Activated effector memory CD4-positive, alpha-beta T cell treated with Interleukin-2 at 50 U/mL for 16 hours (primary cell): ENCODE data around the gene CADM1.

Experiments
- DNase-seq: peaks from one replicate; pipeline ENCODE4 v3.0.0-alpha.2; 2020

The CADM1 gene

DNA sequence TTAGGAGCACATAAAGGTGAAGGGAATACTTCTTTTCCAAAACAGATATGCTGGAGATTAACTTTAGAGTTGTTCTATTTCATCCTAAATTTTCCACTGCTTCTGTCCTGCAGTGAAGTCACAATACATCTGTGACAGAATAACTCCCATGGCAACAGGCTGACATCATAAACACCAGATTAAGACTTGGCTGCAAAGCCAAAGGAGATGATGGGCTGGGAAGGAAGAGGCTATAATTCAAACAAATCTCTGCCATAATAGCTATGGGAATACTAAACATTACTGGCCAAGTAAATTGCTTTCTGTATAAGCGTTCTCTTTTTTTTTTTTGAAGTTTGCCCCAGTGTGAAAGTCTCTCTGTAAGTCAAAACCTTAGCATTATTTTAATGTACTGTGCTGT, 107.7 kb downstream of the CADM1 start:
- DNase-seq = no peak

DNA sequence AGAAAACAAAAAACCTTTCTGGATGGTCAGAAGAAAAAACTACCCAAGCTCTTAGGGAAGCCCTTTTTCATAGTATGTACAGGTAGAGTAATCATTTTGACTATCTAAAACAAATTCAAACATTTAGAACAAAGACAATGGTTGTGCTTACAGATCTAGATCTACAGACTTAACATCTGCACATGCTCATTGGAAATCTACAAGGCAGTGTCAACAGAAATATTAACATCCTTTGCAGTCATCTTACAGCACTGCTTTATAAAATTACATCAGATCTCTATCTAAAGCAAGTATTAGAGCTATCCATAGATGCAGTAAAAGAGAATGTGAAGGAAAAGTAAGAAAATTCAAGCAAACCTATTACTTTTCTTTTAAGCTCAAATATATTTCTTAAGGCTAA, 110.3 kb downstream of the CADM1 start:
- no peak for DNase-seq

DNA sequence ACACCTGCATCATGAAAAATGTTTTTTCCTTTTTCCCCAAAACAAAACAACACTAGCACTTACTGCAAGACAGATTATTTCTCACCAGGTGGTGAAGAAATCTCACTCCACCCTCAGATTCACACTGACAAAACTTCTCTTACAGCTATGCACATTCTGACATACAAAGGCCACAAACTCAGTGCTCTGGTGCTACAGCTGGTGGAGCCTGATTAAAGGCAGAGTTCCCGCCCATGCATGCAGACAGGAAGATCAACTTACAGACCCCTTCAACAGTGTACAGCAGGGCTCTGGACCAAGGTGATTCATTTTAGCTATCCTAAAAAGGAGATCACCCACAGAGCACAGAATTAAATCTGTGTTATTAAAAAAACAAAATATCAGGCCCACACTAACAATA, 112.6 kb downstream of the CADM1 start:
- no peak for DNase-seq

DNA sequence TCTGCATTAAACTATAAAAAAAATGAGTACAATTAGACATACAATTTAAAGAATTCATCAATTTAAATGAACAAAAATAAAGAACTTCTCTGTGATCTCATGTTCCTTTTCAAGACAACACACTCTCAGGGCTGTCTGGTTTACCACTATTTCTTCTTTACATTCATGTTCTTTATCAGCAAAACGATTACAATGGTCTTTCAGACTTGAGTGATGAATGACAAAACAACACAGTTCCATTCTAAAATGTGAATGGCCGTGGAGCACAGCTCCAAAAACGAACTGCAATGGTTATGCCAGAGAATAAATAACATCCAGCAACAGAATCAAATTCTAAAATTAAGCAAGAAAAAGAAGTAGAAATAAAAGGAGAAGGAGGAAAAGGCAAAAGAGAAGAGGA, 113.1 kb downstream of the CADM1 start:
- no peak for DNase-seq

DNA sequence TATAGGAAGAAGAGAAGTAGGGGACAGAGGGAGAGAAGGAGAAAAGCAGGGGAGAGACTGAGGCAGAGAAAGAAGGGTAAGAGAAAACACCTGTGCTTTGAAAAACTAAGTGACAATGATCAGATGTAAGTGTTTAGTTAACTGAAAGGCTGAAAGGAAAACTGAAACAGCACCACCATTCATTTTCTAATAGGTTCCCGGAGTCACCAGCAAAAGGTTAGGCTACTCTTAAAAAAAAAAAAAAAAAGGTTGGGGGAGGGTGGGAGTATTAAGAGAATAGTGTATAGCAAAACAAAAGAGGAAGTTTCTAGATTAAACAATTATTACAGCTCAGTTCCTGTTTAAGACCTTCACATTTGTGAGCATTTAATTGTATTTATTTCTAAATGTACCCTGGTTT, 113.8 kb downstream of the CADM1 start:
- DNase-seq = no peak

DNA sequence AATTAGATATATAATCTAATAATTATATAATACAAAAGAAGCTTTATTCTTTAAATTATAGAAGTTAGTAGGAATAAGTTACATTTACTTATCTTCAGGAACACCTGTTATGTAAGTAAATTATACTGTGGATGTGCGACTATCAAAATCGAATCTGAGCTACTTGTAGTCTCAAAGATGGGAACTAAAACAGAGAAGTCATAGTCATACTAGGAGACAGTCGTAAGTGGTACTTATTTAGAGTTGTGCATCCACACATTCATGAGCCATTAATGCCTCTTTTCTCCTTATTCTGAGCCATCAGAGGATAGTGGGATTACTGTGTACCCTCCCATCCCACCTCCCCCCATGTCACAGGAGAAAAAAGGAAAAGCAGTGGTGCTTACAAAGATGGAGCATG, 114.4 kb downstream of the CADM1 start:
- DNase-seq = no peak

DNA sequence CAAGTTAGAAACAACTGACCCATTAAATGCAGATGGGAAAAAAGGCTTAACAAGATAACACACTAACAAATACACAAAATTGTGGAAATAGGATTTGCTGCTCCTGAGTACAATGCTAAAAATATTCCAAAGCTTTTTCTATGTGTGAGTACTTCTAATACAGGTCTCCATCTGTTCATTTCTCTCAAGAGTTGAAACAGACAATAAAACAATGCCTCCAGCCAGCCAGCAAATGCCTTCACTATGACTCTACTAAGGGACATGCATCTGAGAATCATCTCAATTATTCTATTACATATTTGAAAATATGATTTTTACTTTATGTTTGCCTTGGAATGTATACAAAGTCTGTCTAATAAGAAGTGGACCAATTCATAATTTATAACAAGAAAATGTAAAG, 119.0 kb downstream of the CADM1 start:
- no peak for DNase-seq

DNA sequence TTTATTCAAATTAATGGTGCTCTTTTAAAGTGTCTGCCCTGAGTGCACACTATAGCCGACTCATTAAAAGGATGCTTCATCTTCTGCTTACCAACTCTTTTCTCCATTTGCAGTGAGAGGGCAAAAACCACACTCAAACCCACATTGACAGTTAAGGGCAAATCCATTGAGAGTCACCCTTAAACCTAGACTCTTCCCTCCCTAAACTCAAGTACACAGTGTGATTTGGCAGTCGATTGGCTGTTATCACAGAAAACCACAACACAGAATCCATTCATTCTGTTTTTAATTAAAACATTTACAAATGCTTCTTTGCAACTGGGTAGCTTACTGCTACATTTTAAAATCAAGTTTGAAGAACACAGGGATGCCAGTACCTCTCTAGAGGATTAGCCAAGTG, 120.0 kb downstream of the CADM1 start:
- no peak for DNase-seq

DNA sequence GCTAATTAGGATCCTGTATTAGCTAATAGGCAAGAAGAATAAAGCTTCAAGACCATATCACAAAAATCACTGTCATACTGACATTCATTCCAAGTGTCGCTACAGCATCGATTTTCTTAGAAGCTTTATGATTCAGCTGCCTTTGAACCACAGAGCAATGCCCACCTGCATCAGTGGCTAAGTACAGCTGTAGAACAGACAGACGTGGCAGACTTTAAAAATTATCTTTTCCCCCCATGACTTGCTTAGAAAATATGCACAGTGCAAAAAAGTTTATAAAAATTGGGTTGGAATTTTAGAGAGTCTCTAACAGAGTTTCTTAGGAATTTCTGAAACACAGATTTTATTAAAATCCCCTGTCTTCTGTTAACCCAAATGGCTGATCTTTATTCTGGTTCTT, 120.8 kb downstream of the CADM1 start:
- no peak for DNase-seq

DNA sequence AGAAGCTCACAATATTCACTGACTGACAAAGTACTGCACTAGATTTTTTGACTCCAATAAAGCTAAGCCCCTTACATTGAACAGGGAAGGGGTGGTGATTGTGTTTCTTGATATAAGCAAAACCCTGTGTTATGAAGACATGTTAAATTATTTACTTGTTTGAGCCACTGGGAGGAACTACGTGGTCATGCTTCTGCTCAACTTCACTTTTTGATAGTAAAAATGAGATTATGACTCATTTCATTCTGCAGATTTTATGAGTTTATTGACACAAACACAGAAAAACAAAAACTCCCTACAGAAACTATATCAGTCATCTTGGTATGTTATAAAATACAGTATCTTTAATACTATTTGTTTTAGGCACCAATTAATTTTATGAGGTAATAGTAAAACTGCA, 124.7 kb downstream of the CADM1 start:
- no peak for DNase-seq

DNA sequence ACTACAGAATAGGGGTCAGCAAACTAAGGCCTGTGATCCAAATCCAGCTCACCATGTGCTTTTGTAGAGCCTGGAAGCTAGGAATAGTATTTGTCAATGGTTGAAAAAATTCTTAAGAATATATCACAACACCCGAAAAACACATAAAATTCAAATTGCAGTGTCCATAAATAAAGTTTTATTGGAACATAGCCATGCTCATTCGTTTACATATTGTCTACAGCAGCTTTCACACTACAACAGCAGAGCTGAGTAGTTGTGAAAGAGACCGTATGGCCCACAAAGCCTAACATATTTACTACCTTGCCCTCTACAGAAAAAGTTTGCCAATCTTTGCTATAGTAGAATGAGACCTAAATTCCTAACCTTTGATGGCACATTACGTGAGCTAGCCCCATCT, 125.7 kb downstream of the CADM1 start:
- no peak for DNase-seq

DNA sequence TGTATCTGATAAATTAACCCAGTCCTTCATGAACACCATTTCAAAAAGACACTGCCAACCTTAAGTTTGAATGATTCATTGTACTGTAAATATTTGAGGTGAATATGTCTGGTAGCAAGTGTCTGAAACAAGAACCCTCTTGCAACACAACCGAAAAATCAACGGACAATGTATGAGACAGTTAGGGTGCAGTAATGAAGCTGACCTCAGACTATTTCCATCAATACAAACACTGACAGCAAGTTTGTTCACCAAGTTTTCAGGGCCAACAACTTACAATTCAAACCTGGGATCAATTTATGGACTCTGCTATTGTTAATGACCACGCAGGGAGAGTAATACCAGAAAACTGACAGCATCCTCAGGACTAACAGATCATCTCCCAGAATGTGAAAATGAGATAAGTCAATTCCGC, 126.3 kb downstream of the CADM1 start:
- DNase-seq = no peak

DNA sequence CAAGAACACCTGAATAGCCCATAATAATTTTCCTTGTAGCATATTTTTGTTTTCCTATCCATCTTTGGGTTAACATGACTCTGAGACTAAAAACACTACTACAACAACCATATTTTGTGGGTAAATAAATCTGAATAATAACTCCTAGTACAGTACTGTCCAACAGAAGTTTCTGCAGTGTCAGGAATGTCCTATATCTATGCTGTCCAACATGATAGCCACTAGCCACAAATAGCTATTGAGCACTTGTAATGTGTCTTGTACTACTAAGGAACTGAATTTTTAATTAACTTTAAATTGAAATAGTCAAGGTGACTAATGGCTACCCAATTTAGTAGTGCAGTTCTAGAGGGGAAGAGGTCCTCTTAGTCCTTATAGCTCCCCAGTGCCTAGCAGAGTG, 135.6 kb downstream of the CADM1 start:
- no peak for DNase-seq

DNA sequence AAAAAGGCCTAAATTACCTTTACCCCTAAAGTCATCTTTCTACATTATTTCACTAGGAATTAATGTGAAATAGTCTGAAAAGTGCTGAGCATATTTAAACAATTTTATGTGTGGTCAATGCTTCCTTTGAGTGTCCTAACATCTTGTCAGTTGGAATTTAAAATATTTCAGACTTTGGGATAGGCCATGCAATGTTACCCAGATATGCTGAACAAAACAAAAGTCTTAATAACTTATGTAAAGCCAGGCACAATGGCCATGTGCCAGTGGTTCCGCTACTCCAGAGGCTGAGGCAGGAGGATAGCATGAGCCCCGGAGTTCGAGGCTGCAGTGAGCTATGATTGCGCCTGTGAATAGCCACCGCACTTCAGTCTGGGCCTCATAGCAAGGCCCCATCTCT, 137.4 kb downstream of the CADM1 start:
- DNase-seq = no peak

DNA sequence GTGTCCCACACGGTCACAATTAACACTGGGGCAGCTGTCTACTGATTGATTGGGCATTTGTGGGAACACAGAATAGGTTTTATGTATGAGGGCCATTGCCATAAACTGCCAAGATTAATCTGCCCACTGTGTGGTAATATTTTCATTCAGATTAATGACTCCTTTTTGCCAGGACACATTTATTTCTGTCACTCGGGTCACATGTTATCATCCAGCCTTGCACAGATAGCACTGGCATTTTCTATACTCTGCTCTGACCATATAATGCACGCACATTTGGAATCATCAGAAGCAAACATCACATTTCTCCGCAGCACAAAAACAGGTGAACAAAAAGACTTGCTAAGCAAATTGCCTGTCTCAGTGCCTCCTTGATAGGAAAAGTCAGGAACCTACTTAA, 138.3 kb downstream of the CADM1 start:
- no peak for DNase-seq

DNA sequence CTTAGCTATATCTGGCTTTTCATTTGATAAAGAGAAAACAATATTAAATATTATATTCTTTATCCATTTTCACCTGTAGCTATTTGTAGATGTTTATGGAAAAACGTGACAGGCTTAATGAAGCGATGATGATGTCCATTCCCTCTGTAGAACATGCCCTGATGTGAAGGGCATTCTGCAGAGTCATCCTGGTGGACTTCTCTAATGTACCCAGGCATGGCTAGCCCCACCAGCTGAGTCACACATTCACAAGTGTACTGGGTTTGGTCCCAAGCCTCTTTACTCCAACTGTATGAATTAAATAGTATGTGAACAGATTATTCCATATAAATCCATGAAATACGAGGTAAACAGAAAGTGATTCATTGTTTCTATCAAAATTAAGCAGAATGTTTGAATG, 139.3 kb downstream of the CADM1 start:
- DNase-seq = no peak

DNA sequence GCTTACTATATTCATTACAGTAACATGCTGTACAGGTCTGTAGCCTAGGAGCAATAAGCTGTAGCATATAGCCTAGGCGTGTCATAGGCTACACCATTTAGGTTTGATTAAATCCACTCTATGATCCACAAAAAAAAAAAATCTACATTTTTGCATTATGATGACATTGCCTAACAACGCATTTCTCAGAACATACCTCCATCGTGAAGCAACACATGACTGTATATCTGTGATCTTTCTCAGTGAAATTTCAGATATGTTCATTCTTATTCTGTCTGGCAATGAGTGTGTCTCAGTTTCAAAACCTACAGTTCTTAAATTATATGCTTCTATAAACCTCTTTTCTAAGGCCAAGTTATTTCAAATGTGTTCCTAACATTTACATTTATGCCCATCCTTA, 140.3 kb downstream of the CADM1 start:
- DNase-seq = no peak

DNA sequence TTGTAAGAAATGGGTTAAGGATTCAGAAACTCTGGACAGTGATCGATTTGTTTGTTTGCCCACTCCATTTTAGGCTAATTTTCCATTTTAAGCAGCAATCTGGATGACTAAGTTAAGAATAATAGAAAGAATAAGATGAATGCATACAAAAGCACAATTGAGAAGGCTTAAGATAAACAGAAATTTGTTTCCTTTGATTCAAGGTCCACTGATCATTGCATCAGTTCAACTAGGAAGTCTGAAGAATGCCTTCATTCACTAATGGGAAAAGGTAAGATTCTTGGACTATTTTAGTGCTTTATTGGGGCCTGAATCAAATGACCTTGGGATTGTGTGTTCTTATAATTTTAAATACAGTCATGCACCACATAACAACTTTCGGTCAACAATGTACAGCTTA, 140.8 kb downstream of the CADM1 start:
- DNase-seq = no peak

DNA sequence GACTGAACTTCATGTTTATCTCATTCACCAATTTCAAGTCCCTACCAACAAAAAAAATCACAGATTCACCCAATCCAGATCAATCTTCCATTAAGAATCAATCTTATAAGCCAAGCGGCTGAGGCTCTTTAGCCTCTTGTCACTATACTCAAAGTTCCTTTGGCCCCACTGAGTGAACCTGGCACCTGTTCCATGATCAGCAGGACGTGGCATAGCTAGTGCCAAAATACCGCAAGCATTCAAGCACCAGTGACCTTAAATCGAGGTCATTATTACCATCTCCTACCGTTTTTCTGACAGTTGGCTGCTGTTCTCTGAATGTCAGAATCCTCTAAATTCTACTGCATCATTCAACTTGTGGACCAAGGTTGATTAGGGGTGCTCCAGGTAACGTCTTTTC, 141.2 kb downstream of the CADM1 start:
- DNase-seq = no peak

DNA sequence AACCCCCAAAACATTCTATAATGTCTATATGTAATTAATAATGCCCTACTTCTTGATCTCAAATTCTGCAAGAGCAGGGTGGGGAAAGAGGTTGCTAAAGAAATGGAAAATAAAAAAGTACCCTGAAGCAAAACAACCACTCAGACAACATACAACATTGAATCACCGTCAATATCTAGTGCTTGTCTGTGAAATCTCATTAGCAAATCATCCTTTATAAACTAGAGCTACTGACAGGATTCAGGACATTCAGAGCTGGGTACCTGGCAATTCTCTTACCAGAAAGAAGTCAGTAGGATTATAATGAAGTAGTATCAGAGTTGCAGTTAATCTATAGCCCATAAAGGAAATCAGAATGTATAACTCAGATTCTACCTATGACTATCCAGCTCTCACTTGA, 143.2 kb downstream of the CADM1 start:
- no peak for DNase-seq

DNA sequence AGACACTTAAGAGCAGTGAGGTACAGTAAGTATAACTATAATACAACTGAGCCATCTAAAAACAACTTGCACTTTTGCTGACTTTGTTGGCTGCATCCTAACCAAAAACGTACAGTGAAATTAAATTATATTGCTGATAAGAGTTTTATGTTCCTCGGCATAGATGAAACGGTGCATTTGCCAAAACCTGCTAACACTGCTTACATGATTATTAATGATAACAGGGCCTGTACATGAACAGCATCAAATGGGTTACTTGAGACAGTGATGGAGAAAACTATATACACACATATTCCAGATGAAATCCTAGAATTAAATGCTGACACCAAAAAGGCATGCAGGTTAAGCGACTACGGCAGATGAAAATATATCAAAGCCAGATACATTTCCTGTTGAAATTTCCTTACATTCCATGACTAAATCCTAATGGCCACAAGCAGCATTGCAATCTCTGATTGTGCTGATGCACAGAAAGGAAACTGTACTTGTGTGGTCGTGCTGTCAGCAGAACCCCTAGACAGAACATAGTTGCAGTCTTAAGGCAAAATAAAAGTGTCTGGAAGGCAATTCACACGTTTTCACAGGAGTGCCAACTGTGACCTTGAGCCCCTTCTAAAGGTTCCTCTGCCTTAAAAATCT, 143.9 kb downstream of the CADM1 start:
- DNase-seq = no peak

DNA sequence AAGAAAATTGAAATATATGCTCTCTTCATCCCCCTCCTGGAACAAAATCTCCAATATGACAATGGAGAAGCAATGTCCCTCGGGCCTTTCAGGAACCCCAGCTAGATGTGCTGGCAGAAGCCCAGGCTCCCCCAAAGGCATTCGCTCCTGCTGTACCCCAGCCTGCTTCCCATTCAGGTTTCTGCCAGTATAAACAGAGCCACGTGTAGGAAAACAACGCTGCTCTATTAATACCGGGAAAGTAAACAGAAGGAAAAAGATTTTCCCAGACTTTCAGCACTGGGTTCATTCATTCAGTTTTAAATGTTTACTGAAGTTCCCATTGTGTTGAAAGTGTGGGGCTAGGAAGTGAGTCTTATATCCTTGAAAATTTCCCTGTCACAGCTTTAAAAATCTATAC, 147.1 kb downstream of the CADM1 start:
- no peak for DNase-seq

DNA sequence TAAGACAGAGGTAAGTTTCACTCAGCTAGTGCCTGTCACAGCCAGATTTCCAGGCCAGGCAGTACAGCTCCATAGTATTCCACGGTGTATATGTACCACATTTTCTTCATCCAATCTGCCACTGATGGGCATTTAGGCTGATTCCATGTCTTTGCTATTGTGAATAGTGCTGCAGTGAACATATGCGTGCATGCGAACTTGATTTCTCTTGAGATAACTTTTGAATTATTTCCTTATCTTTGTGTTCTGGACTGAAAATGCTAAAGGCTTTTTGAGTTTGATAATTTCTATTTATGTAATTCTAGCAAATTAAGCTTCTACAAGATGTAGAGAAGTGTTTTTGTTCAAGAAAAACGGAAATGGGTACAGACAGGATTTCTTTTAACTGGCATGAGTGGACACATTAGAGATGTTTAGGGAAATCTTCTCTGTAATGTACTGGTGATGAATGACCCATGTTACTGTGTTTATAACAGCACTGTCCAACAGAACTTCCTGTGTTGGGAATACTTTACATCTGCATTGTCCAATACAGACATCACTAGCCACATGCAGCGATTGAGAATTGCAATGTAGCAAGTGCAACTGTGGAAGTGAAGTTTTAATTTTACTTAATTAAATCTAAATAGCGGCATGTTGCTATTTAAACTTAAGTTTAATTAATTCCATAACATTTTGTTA, 151.3 kb downstream of the CADM1 start:
- DNase-seq = no peak

DNA sequence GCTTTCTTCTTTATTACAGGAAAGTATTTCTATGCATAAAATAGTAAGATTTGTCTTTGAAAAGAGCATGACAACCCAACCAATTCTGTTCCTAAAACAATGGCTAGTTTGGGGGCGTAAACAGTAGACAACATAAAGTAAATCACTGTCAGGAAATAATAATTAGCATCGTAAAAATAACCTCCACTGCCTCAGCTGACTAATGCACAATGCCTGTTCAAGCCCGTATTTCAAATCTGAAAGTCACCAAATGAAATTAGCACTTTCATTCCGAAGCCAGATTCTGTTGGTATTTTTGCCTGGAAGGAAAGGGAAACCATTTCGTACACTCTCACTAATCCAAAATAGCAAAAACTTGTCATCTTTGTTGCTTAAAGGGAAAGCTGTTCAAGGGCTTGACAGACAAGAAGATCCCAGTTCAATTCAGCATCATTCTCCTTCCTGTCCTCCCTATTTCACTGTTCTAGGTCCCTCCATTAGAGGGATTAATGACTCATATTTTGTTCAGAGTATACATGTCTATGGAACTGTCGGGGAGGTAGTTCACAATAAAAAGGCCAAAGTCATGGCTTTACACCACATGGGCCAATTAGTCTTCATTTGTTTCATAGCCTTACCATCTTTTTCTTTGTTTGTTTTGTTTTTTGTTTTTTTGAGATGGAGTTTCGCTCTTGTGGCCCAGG, 154.7 kb downstream of the CADM1 start:
- DNase-seq = no peak

DNA sequence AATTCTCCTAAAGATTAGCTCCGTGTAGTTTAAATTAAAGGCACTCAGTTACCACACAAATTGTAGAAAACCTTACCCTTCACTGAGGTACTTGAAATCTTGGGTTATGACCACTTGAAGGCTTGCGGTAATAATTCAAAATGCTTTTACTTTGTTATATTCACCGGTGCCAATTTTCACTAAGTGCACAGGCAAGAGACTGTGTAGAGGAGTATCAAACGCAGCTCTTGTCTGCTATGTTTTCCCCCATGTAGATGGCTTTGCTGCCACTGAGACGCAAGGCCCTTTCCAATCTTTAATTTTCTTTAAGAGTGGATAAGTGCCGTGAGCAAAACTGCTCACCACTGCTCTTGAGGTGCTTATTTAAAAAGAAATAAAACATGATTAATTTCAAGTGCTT, 155.8 kb downstream of the CADM1 start:
- DNase-seq = no peak
